ENCODE results near the gene TPST1.
"Not testable (repeated sequence)": the region's sequence is repeated elsewhere in the genome, so short reads cannot be mapped to it uniquely, and the experiment has no call there.

TPST1 gene

GRCh38 chr7:66188645-66189044 is 16.5 kb upstream of the TPST1 start:
- DNase-seq (ENCODE audit: low spot score) = no peak

GRCh38 chr7:66189695-66190503 is 15.2 kb upstream of the TPST1 start:
- no peak for DNase-seq (ENCODE audit: low spot score)

- no peak for DNase-seq (ENCODE audit: low spot score)
These were observed 14.7 kb upstream of the TPST1 start for GRCh38 chr7:66190504-66190857.

GRCh38 chr7:66193146-66193725 is 11.9 kb upstream of the TPST1 start:
- no peak for DNase-seq (ENCODE audit: low spot score)

- no peak for DNase-seq (ENCODE audit: low spot score)
These were observed 6.7 kb upstream of the TPST1 start for GRCh38 chr7:66198469-66198868.

- DNase-seq (ENCODE audit: low spot score) = no peak
These were observed 6.2 kb upstream of the TPST1 start for GRCh38 chr7:66198956-66199355.

- DNase-seq (ENCODE audit: low spot score) = no peak
These were observed 2.7 kb upstream of the TPST1 start for GRCh38 chr7:66202441-66202840.

GRCh38 chr7:66205741-66206090 is 582 bp downstream of the TPST1 start:
- DNase-seq (ENCODE audit: low spot score) = no peak

- no peak for DNase-seq (ENCODE audit: low spot score)
These were observed 1.2 kb downstream of the TPST1 start for GRCh38 chr7:66206119-66206933.

GRCh38 chr7:66206934-66207240 is 1.8 kb downstream of the TPST1 start:
- no peak for DNase-seq (ENCODE audit: low spot score)

GRCh38 chr7:66207540-66207939 is 2.4 kb downstream of the TPST1 start:
- no peak for DNase-seq (ENCODE audit: low spot score)

- DNase-seq (ENCODE audit: low spot score) = no peak
These were observed 6.3 kb downstream of the TPST1 start for GRCh38 chr7:66211429-66211828.

- no peak for DNase-seq (ENCODE audit: low spot score)
These were observed 8.5 kb downstream of the TPST1 start for GRCh38 chr7:66213637-66214036.

- no peak for DNase-seq (ENCODE audit: low spot score)
These were observed 11.6 kb downstream of the TPST1 start for GRCh38 chr7:66216687-66217086.

- no peak for DNase-seq (ENCODE audit: low spot score)
These were observed 14.7 kb downstream of the TPST1 start for GRCh38 chr7:66219805-66220204.

GRCh38 chr7:66221442-66221841 is 16.3 kb downstream of the TPST1 start:
- no peak for DNase-seq (ENCODE audit: low spot score)

GRCh38 chr7:66227808-66228207 is 22.7 kb downstream of the TPST1 start:
- no peak for DNase-seq (ENCODE audit: low spot score)

GRCh38 chr7:66231326-66232216 is 26.4 kb downstream of the TPST1 start:
- not testable (repeated sequence) for DNase-seq (ENCODE audit: low spot score)

- no peak for DNase-seq (ENCODE audit: low spot score)
These were observed 28.5 kb downstream of the TPST1 start for GRCh38 chr7:66233638-66234037.

GRCh38 chr7:66236713-66237303 is 31.7 kb downstream of the TPST1 start:
- DNase-seq (ENCODE audit: low spot score) = no peak

GRCh38 chr7:66237906-66238772 is 33.0 kb downstream of the TPST1 start:
- DNase-seq (ENCODE audit: low spot score) = no peak

Measured in iPS-NIHi11 (cell line).